Adrenal gland (tissue), 12 donors: ENCODE results near the gene RTL10. TPM values are rescaled to one million over a fixed set of nuclear protein-coding genes. Genes with fewer than 3 reads are reported as not detected.

Source experiments
- DNase-seq, 7 donors: peaks; one replicate each; pipeline ENCODE4 v3.0.0-alpha.2; 2019 to 2020
- H3K27ac ChIP-seq, 5 donors: fragments of 200-600 bp; sonication (generic) in 4 of 5; 1 replicate in 3 of 5; 2 replicates in 2 of 5; pipeline versions ENCODE4 v1.5.1 to v1.8.0; 2016 to 2020; ENCODE audit warnings: mild to moderate bottlenecking in 1 of 5
- H3K27me3 ChIP-seq: fragments of 200-600 bp; 2 replicates; pipeline ENCODE4 v1.8.0; 2021
- H3K36me3 ChIP-seq, 2 donors: fragments of 200-600 bp; replicated peaks in 1 of 2; 1 replicate in 1 of 2; 2 replicates in 1 of 2; pipeline versions ENCODE4 v1.5.1 to v1.8.0; 2018 to 2022
- H3K4me1 ChIP-seq, 2 donors: fragments of 200-600 bp; replicated peaks in 1 of 2; 1 replicate in 1 of 2; 2 replicates in 1 of 2; pipeline versions ENCODE4 v1.5.1 to v1.8.0; 2018 to 2021
- H3K4me3 ChIP-seq, 4 donors: fragments of 200-600 bp; sonication (generic) in 3 of 4; one replicate each; pipeline ENCODE4 v1.5.1; 2016 to 2018
- H3K9me3 ChIP-seq, 3 donors: fragments of 200-600 bp; sonication (generic) in 1 of 3; replicated peaks in 1 of 3; 1 replicate in 2 of 3; 2 replicates in 1 of 3; pipeline versions ENCODE4 v1.5.1 to v1.8.0; 2016 to 2021
- POLR2A ChIP-seq, 2 donors: fragments of 450-650 bp; IDR thresholded peaks; one replicate each; pipeline ENCODE4 v1.6.1; 2017; ENCODE audit warnings: antibody characterized with exemption in 2 of 2, mild to moderate bottlenecking in 2 of 2, moderate library complexity in 1 of 2
- WGBS, 4 donors: extraction: QIAGEN DNeasy Blood & Tissue Kit in 2 of 4; methylation state at CpG; one replicate each; pipeline versions ENCODE4 v1.1.5 to v1.1.7; 2013 to 2017; 5-methylcytosine and 5-hydroxymethylcytosine counted together
- intact Hi-C, 2 donors: fragments of 100-400 bp; cut with DNase I; formaldehyde crosslinking; loops; one replicate each; pipeline versions ENCODE4 v1.14.1 to v1.15.0; 2022 to 2023
- polyA plus RNA-seq, 3 donors: library from polyadenylated mRNA; stranded (reverse); fragments of 200-250 nt in 2 of 3; fragments of 350-450 nt in 1 of 3; fragmentation: Illumina TruSeq in 1 of 3; extraction: RNeasy Lipid Tissue Mini Kit (QIAGEN cat#74804) in 1 of 3; gene quantifications; one replicate each; pipeline ENCODE4 v1.2.3, GENCODE V29; 2013 to 2014
- total RNA-seq, 9 donors: library from RNA; depleted of rRNA in 4 of 9; stranded (reverse); fragments of >200 nt in 4 of 9; fragments of 120-200 nt in 1 of 9; fragmentation: NEBNext Ultra II Directional in 1 of 9; extraction: Animal tissue kit (Norgen Biotek cat#: 25700) in 1 of 9; gene quantifications; one replicate each; pipeline versions ENCODE4 v1.1.0 to v1.2.4, GENCODE V29; 2013 to 2023
- TF ChIP-seq, protein P1 (sequence below), 6 experiments: fragments of 450-650 bp in 4 of 6; fragments of 200-600 bp in 2 of 6; sonication (generic) in 1 of 6; IDR thresholded peaks; 1 replicate in 5 of 6; 2 replicates in 1 of 6; pipeline versions ENCODE4 v1.5.1 to v1.8.0; 2016 to 2021; ENCODE audit warnings: antibody characterized with exemption in 6 of 6, mild to moderate bottlenecking in 2 of 6, moderate library complexity in 1 of 6
- donor health status: healthy with polysubstance abuse.
- donor health status: Bipolar disorder and iron deficiency.
- donor health status: DM: yes; HTN: yes; CAD: no.
- donor health status: DM: no; HTN: no; CAD: no.
- donor health status: DM: no; HTN: no; CAD: no.
- donor health status: DM: yes; HTN: yes; CAD: no.

The RTL10 gene
- total and polyA plus RNA-seq, 12 donors = 5.5 to 17.5 (median 11.7) TPM

DNA sequence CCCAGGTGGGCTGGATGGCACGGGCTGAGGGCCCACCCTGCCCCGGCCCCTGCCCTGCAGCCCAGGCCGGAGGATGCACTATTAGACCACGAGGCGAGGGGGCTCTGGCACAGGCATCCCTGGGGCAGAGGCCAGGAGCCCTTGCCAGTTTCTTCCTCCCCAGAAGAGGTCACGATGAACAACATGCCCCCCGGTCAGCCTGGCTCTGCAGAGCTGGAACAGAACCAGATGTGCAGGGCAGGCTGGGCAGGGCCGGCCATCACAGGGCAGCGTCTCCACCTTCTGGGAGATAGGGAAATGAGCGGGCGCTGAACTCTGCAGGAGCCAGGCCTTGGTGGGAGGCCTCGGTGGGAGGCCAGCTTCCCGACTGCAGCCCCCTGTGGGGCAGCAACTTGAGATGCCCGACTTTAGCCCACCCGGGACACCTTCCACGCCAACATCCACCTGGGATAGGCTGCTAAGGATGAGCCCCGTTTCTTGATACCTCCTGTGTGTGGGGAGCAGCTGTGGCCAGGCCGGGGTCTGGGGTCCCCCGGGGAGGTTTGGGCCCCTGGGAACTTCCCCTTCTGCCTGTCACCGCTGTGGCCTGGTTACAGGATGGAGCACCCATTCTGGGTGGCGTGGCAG lies 21.8 kb upstream of the RTL10 start:
- intact Hi-C loops = no loop called here
- Histone ChIP-seq H3K4me1 (no peaks in the 10 kb centered on the region), H3K27me3 (no peaks in the 10 kb centered on the region), H3K36me3 (no peaks in the 10 kb centered on the region), H3K27ac (no peak overlapping the region), H3K4me3 (no peak overlapping the region), H3K9me3 (no peaks in the 10 kb centered on the region)
- WGBS, 4 donors = 85 to 92% (median 86%) methylated on average over 11 to 21 of the region's 21 CpGs; no CpG with 5 or more reads in 1 of the 4 donors
- peak in 4 of 7 donors; percentile 4 to 46 (median 13) for DNase-seq
- no peak for TF ChIP-seq POLR2A (IDR thresholded peaks at IDR 0.05)
- TF ChIP-seq, protein P1, sequence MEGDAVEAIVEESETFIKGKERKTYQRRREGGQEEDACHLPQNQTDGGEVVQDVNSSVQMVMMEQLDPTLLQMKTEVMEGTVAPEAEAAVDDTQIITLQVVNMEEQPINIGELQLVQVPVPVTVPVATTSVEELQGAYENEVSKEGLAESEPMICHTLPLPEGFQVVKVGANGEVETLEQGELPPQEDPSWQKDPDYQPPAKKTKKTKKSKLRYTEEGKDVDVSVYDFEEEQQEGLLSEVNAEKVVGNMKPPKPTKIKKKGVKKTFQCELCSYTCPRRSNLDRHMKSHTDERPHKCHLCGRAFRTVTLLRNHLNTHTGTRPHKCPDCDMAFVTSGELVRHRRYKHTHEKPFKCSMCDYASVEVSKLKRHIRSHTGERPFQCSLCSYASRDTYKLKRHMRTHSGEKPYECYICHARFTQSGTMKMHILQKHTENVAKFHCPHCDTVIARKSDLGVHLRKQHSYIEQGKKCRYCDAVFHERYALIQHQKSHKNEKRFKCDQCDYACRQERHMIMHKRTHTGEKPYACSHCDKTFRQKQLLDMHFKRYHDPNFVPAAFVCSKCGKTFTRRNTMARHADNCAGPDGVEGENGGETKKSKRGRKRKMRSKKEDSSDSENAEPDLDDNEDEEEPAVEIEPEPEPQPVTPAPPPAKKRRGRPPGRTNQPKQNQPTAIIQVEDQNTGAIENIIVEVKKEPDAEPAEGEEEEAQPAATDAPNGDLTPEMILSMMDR (IDR thresholded peaks at IDR 0.05) = no peak

DNA sequence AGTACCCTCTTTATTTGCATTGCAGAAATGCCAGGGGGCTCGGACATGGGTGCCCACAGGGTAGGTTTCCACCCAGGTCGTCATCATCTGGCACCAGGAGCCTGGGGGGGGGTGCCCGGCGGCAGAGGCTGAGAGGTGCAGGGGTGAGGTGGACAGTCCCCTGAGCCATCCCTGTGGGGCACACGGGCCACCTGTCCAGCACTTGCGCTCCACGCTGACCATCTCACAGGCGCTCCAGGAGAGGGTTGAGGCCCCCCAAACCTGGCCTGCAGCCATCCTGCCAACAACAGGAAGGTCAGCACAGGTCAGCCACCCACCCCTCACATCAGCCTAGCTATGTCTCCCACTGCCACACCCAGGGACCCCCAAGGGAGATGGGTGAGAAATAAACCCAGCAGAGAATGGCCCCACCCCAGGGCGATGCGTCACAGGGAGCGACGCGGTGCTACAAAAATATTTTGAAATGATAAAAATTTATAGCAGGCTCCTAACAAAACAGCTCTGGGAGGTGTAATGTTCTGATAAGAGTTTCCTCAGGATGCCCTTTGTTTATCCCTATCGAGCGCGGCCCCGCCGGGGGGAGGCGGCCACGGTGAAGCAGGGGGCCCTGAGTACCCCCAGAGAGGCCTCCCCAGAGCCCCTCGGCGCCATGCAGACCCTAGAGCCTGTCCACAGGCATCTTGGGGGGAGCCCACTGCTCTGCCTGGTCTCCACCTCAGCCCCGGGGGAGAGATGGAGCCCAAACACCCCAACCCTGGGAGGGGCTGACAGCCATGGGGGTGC lies 21.0 kb upstream of the RTL10 start:
- Histone ChIP-seq H3K4me1 (no peaks in the 10 kb centered on the region), H3K27ac (no peak overlapping the region), H3K36me3 (no peaks in the 10 kb centered on the region), H3K4me3 (no peak overlapping the region), H3K27me3 (no peaks in the 10 kb centered on the region), H3K9me3 (no peaks in the 10 kb centered on the region)
- no peak for TF ChIP-seq POLR2A (IDR thresholded peaks at IDR 0.05)
- TF ChIP-seq, protein P1 (IDR thresholded peaks at IDR 0.05) = no peak
- 69 to 84% (median 77%) methylated on average over 17 to 23 of the region's 23 CpGs for WGBS, 4 donors
- intact Hi-C loops = no loop called here
- peak in 4 of 7 donors; percentile 6 to 48 (median 14) for DNase-seq

DNA sequence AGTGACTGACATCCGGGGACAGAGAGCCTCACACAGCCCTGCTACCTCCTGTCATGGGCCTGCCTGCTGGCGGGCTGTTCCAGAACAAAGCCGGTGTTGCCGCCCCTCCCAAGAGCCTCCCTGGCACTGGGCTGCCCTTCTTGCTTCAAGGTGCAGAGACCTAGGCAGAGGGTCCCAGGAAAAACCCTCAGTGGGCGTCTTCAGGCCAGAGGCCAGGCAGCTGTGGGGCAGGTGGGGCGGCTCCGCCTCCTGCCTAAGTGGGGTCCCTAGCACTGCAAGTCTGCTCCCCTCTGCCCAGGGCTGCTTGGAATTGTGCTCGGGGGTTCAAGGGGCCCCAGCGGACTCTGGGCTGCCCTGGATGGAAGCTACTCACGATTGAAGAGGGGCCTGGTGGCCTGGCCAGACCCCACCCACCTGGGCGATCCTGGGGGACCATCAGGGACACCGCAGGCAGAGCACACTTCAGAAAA lies 20.4 kb upstream of the RTL10 start:
- Histone ChIP-seq H3K36me3 (no peaks in the 10 kb centered on the region), H3K4me1 (no peaks in the 10 kb centered on the region), H3K27ac (no peak overlapping the region), H3K4me3 (no peak overlapping the region), H3K27me3 (no peaks in the 10 kb centered on the region), H3K9me3 (no peaks in the 10 kb centered on the region)
- DNase-seq = peak in 3 of 7 donors; percentile 3 to 39 (median 11)
- intact Hi-C loops = no loop called here
- TF ChIP-seq, protein P1 (IDR thresholded peaks at IDR 0.05) = no peak
- no peak for TF ChIP-seq POLR2A (IDR thresholded peaks at IDR 0.05)
- 77 to 94% (median 90%) methylated on average over 5 to 12 of the region's 12 CpGs; no CpG with 5 or more reads in 1 of the 4 donors for WGBS, 4 donors

DNA sequence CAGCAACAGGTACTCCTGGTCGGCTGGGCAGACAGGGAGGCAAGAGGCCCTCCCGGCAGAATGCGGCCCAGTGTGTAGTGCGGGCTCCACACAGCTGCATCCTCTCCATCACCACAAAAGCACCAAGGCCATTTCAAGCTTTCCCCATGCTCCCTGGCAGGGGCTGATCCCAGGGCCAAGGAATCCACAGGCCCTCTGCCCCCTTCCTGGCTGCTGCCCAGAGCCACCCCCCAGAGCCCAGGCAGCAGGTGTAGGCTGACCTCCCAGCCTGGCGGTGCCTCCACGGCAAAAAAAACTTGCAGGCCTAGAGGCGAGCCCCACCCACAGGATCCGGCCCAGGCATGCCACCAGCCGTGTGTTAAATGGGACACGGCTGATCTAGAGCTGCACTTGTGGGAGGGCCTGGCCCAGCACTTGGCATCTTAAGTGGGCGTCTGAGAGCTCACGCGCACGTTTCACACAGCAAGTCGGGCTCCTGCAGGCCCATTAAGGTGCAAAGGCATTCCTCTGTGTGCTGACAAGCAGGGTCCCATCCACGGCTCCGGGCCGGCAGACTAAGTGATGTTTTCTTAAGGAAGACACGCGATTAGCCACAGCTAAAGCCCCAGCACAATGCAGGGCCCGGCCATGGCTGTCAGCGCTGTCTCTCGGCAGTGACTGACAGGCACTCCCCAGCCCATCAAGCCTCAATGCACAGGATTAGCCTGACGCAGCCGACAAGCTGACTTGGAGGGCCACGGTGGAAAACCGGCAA lies 19.8 kb upstream of the RTL10 start:
- WGBS, 4 donors = 82 to 89% (median 84%) methylated on average over 6 to 27 of the region's 27 CpGs
- DNase-seq = peak in 4 of 7 donors; percentile 6 to 42 (median 11)
- Histone ChIP-seq H3K27me3 (no peaks in the 10 kb centered on the region), H3K36me3 (no peaks in the 10 kb centered on the region), H3K4me3 (no peak overlapping the region), H3K9me3 (no peaks in the 10 kb centered on the region), H3K4me1 (no peaks in the 10 kb centered on the region), H3K27ac (no peak overlapping the region)
- intact Hi-C loops = no loop called here
- no peak for TF ChIP-seq POLR2A (IDR thresholded peaks at IDR 0.05)
- TF ChIP-seq, protein P1 (IDR thresholded peaks at IDR 0.05) = no peak
